Keratinocyte (primary cell): ENCODE measurements around the gene DDAH1. TPM values are rescaled to one million over a fixed set of nuclear protein-coding genes. Genes with fewer than 3 reads are reported as not detected.
A peak's percentile ranks its signal among the peaks of the same experiment; 100 is the strongest.

Experiments used
- DNase-seq: peaks from one replicate; pipeline ENCODE4 v3.0.0-alpha.2; 2011; ENCODE audit warnings: low read depth, missing footprints, low spot score
- FAIRE-seq: peaks from 2 replicates; lab custom pipeline; 2011; peaks lifted over from hg19 to GRCh38; lab: Jason Lieb, UNC
- H2AFZ ChIP-seq: 2 replicates; pipeline ENCODE4 v1.6.0; 2012; ENCODE audit warnings: low read length, control low read depth, inconsistent platforms; ENCODE audit not compliant: control insufficient read depth
- H3K27ac ChIP-seq: 2 replicates; pipeline ENCODE4 v1.5.1; 2011; ENCODE audit warnings: low read length; ENCODE audit not compliant: control insufficient read depth, insufficient read depth
- H3K27me3 ChIP-seq: 3 replicates; pipeline ENCODE4 v1.6.0; 2011; ENCODE audit warnings: low read length; ENCODE audit not compliant: control insufficient read depth, insufficient read depth; ENCODE audit errors: extremely low read depth
- H3K36me3 ChIP-seq, 2 experiments: 2 replicates in 1 of 2; 3 replicates in 1 of 2; pipeline ENCODE4 v1.5.1; 2011; ENCODE audit warnings: low read length in 2 of 2, mild to moderate bottlenecking in 1 of 2; ENCODE audit not compliant: control insufficient read depth in 2 of 2, insufficient read depth in 2 of 2; ENCODE audit errors: extremely low read depth in 1 of 2
- H3K4me1 ChIP-seq: 3 replicates; pipeline ENCODE4 v1.5.1; 2011; ENCODE audit warnings: low read length; ENCODE audit not compliant: control insufficient read depth, insufficient read depth; ENCODE audit errors: extremely low read depth
- H3K4me2 ChIP-seq: 3 replicates; pipeline ENCODE4 v1.6.0; 2011; ENCODE audit warnings: low read depth, low read length; ENCODE audit not compliant: control insufficient read depth, insufficient read depth; ENCODE audit errors: extremely low read depth
- H3K4me3 ChIP-seq, 3 experiments: fragments of 200-600 bp in 1 of 3; sonication (generic) in 1 of 3; 2 replicates in 2 of 3; 3 replicates in 1 of 3; pipeline ENCODE4 v1.5.1; 2011 to 2016; ENCODE audit warnings: low read length in 3 of 3, mild to moderate bottlenecking in 3 of 3, control low read depth in 2 of 3, inconsistent platforms in 1 of 3, low read depth in 1 of 3, mixed read lengths in 1 of 3, mixed run types in 1 of 3, moderate library complexity in 1 of 3; ENCODE audit not compliant: control insufficient read depth in 2 of 3, insufficient read depth in 2 of 3; ENCODE audit errors: extremely low read depth in 1 of 3
- H3K79me2 ChIP-seq: 2 replicates; pipeline ENCODE4 v1.6.0; 2012; ENCODE audit warnings: low read length; ENCODE audit not compliant: control insufficient read depth, insufficient read depth
- H3K9ac ChIP-seq: 3 replicates; pipeline ENCODE4 v1.6.0; 2011; ENCODE audit warnings: low read length; ENCODE audit not compliant: control insufficient read depth, insufficient read depth; ENCODE audit errors: extremely low read depth
- H3K9me1 ChIP-seq: 3 replicates; pipeline ENCODE4 v1.6.0; 2011; ENCODE audit warnings: low read length; ENCODE audit not compliant: control insufficient read depth, insufficient read depth; ENCODE audit errors: extremely low read depth
- H3K9me3 ChIP-seq: 2 replicates; pipeline ENCODE4 v1.5.1; 2012; ENCODE audit warnings: low read depth, low read length; ENCODE audit not compliant: control insufficient read depth
- H4K20me1 ChIP-seq: 3 replicates; pipeline ENCODE4 v1.6.0; 2011; ENCODE audit warnings: low read length; ENCODE audit not compliant: control insufficient read depth, insufficient read depth; ENCODE audit errors: extremely low read depth
- CTCF ChIP-seq, 3 experiments: IDR thresholded peaks in 1 of 3; conservative IDR thresholded peaks in 1 of 3; optimal IDR thresholded peaks in 1 of 3; 2 replicates in 2 of 3; 3 replicates in 1 of 3; pipeline versions ENCODE3 to v1.5.1; 2011; ENCODE audit warnings: low read length in 3 of 3, mild to moderate bottlenecking in 3 of 3, moderate library complexity in 2 of 3, control low read depth in 1 of 3, inconsistent platforms in 1 of 3; ENCODE audit not compliant: insufficient read depth in 2 of 3; ENCODE audit errors: extremely low read depth in 1 of 3
- EZH2 ChIP-seq: IDR thresholded peaks from one replicate; pipeline ENCODE4 v1.6.1; 2012; ENCODE audit warnings: inconsistent platforms, mild to moderate bottlenecking, low read length, moderate library complexity
- dilution Hi-C: fragments of 300-500 bp; cut with MboI; formaldehyde crosslinking; loops from one replicate; pipeline ENCODE4 v1.7.0; 2020; ENCODE audit warnings: low sequenced_read_pairs; ENCODE audit not compliant: extremely low pct_ligation_motif_present
- polyA plus RNA-seq, 5 experiments: library from polyadenylated mRNA; depleted of rRNA in 3 of 5; stranded (reverse) in 3 of 5; stranded (forward) in 1 of 5; unstranded in 1 of 5; fragments of >200 nt; gene quantifications; 1 replicate in 1 of 5; 2 replicates in 3 of 5; 3 replicates in 1 of 5; pipeline versions ENCODE4 v1.2.1 to v1.2.3, GENCODE V29; 2011 to 2012; ENCODE audit warnings: missing spikeins in 2 of 5, low read depth in 1 of 5, low replicate concordance in 1 of 5

Gene DDAH1
- polyA plus RNA-seq, 1 donor (not counting 4 experiments of a cell fraction or from before 2014, with no cell fraction given): 5.8 TPM

GRCh38 chr1:85344256-85344694 lies 120.7 kb downstream of the DDAH1 start:
- peak overlapping the region; percentile 29 for H3K4me2 ChIP-seq
- dilution Hi-C loops: no loop called here
- H3K36me3 ChIP-seq: no peaks in the 10 kb centered on the region
- no peaks in the 10 kb centered on the region for H3K79me2 ChIP-seq
- H3K9ac ChIP-seq: peak overlapping the region; percentile 18
- H3K9me1 ChIP-seq: no peaks in the 10 kb centered on the region
- DNase-seq (no peak), FAIRE-seq (no peak)
- peaks cover 39% of the 10 kb centered on the region for H3K4me1 ChIP-seq
- no peaks in the 10 kb centered on the region for H3K9me3 ChIP-seq
- no peak overlapping the region for H3K4me3 ChIP-seq
- H4K20me1 ChIP-seq: no peaks in the 10 kb centered on the region
- no peaks in the 10 kb centered on the region for H3K27me3 ChIP-seq
- TF ChIP-seq EZH2: no peak
- peak; percentile 43 to 93 (median 55) for TF ChIP-seq CTCF (optimal IDR thresholded peaks at IDR 0.05 in 1 of 3, IDR thresholded peaks at IDR 0.05 in 1 of 3, conservative IDR thresholded peaks at IDR 0.05 in 1 of 3; ENCODE audit: extremely low read depth in 1 of 3, insufficient read depth in 2 of 3, low read length in 3 of 3)
- peak overlapping the region; percentile 44 for H3K27ac ChIP-seq
- peak overlapping the region; percentile 43 for H2AFZ ChIP-seq

GRCh38 chr1:85343612-85344255 lies 121.2 kb downstream of the DDAH1 start:
- dilution Hi-C loops: no loop called here
- Histone ChIP-seq H3K9ac (no peak overlapping the region), H3K27ac (peak overlapping the region; percentile 44), H3K4me2 (peak overlapping the region; percentile 29), H3K4me3 (no peak overlapping the region), H3K9me1 (no peaks in the 10 kb centered on the region), H3K36me3 (no peaks in the 10 kb centered on the region), H3K4me1 (peaks cover 37% of the 10 kb centered on the region), H3K9me3 (no peaks in the 10 kb centered on the region), H3K79me2 (no peaks in the 10 kb centered on the region), H4K20me1 (no peaks in the 10 kb centered on the region), H3K27me3 (no peaks in the 10 kb centered on the region), H2AFZ (no peak overlapping the region)
- FAIRE-seq (peak; percentile 32), DNase-seq (no peak)
- TF ChIP-seq EZH2 (no peak), CTCF (optimal IDR thresholded peaks at IDR 0.05 in 1 of 3, IDR thresholded peaks at IDR 0.05 in 1 of 3, conservative IDR thresholded peaks at IDR 0.05 in 1 of 3; ENCODE audit: extremely low read depth in 1 of 3, insufficient read depth in 2 of 3, low read length in 3 of 3) (no peak)
